NCI-H82 treated with DMSO at 0.1 percent for 48 hours (cell line): ENCODE results near the gene PACC1.
A peak's percentile ranks its signal among the peaks of the same experiment; 100 is the strongest.

Source experiments
- DNase-seq: peaks from one replicate; lab custom pipeline; 2025; ENCODE audit not compliant: unreplicated experiment; lab: John Stamatoyannopoulos, UW

Gene PACC1

DNA sequence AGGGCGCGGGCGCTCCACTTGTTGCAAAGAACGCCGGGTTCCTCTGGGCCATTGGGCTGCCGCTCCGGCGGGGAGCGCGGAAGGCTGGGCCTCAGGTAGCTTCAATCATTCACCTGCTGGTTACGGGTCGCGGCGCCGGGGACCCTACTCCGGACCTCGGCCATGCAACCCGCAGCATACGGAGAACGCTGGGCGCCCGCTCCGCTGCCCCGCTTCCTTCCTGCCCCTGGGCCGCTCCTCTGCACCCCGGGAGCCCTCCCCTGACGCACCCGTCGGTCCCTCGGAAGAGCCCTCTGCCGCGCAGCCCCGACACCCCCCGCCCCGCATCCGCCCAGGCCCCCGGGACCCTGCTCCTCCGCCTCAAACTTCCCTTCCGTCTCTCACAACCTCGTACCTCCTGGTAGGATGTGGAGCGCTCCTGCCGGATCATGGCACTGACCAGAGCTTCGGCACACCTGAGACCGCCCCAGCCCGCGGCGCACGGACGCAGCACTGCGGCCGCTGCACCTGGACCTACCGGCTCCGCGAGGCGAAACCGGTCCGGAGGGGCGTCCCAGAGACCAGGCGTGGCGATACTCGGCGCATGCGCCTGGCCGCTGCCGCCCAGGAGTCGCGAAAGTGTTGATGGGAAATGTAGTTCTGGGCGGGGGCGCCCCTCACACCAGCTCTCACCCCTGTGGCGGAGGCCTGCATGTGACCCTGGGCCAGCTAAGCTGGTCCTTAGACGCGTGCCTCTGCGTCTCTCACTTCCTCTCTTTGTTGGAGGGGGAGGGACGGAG, at the start of gene PACC1:
Gene PACC1 (minus strand): TSS at position 559 of the 779 bp plus-strand sequence. CDS start 129 bp downstream, at position 430.
- DNase-seq: peak; percentile 86

DNA sequence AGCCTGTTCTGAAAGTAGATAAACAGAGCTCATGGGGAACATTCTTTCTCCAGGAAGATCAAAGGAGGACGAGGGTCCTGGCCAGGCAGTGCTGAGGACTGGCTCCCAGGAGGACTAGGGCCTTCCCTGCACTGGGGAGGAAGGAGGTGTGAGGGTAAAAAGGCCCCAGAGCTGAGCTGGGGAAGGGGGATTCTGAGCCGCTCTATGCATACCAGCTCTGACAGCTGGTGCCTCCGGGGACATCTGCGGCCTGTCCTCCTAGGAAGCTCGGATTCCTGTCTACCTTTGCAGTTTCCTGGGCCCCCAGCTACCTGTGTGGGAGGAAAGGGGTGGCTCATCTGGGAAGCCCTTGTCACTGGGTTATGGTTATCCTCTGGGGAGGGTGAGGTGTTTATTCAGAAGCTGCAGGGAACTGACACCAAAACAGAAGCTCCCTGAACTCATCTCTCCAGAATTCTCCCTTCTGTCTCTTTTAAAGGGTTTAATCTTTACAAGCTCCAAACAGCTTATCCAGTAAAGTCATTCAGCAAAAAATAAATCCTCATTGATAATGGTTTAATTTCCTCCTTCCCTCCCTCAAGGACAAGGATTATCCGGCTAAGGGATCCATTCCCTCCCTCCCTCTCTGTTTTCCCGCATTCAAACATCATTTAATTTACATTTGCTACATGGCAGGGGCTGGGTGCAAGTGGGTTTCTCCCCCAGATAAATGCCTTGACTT, 49.0 kb upstream of the PACC1 start:
- peak; percentile 86 for DNase-seq

DNA sequence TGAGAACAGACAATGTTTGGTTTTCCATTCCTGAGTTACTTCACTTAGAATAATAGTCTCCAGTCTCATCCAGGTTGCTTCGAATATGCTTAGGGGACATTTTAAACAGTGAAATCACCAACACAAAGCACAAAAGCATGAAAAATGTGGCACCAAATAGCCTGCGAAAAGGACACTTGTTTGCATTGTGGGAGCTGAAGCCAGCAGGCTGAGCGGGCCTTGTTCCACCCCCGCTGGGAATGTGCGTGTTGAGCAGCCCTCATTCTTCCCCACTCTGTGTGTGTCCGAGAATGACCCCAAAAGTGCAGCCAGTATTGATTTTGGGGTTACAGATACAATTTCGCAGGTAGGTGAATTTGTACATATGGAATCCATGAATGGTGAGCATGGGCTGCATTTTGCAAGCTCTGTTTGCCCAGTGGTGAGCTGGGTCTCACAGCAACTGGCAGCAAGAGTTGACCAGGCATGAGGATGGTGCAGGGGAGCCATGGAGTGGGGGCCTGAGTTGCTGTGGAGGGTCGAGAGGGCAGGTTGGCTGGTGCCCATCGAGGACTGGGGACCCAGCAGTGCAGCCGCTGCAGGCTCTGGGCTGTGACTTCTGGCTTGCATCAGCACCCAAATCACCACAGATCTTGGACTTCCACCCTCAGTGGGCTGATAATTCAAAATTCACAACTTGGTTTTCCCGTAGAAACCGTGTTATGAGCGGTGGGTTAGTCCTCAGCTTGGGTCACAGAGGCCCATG, 47.4 kb upstream of the PACC1 start:
- no peak for DNase-seq

DNA sequence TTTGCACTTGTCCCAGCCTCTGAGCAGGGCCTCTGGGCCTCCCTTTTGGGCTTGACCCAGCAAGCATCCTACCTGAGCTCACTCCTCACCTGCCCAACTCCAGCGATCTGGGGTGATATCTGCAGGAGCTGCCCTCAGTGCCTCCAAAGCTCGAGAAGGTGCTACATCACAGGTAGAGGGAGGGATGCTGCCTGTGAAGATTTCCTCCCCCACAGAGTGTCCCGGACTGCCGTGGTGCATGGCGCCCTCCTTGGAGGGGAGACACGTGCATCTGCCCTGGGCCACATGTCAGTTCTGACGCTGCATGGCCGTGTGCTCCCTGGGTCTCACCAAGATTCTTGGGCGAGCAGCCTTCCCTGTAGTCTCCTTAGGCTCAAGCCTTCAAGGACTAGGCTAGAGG, 45.7 kb upstream of the PACC1 start:
- no peak for DNase-seq

DNA sequence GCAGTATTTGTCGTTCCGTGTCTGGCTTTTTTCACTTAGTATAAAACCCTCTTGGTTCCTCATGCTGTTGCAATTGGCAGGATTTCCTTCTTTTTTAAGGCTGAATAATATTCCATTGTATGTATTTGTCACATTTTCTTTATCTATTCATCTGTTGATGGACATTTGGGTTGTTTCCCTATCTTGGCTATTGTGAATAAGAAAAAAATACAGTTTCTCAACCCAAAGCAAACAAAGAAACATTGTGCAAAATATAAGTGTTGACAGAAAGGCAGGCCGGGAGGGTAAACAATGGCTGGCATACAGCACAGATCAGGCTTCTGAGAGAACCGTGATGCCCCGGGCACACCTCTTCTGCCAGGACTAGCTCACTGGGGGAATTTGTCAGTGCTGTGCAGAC, 45.0 kb upstream of the PACC1 start:
- no peak for DNase-seq

DNA sequence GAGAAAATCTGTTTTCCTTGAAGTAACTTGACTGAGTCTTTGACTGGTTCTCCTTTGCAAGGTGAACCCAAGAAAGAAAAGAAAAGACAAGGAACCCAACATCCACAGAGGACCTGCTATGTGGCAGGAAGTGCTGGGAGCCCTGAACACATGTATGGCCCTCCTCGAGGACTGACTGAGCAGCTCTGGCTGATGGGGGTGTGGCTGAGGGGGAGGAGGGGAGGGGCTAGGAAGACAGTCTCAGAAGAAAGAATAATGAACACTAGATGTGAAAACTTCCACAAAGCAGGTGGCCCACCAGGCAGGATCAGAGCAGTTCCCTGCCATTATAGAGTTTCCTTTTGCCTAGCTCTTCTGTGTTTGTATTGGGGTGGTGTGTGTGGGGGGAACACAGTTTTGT, 44.1 kb upstream of the PACC1 start:
- no peak for DNase-seq

DNA sequence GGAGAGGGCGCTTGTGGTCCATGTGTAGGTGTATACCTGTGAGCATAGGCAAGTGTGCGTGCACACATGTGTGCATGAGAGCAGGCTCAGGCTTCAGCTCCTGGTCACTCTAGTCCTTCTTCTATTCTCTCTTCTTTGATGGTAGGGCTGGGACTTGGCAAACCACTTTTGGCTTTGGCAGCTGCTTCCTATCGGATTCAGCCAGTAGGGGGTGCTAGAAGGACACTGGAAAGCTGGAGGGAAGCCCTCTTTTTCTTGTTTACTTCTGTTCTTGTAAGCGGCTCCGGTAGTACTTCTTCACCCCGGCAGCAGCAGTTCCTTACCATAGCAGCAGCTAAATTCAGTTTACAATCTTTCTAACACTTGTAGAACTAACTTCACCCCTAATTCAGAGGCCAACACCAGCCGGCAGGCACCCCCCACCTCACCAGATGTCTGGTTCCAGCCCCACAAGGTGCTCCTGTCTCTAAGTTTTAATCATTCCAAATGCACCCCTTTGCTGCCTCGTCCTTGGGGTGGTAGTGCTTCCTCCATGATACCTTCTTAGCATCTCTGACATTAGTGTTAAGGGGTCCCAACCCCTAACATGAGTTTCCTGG, 43.2 kb upstream of the PACC1 start:
- peak; percentile 73 for DNase-seq

DNA sequence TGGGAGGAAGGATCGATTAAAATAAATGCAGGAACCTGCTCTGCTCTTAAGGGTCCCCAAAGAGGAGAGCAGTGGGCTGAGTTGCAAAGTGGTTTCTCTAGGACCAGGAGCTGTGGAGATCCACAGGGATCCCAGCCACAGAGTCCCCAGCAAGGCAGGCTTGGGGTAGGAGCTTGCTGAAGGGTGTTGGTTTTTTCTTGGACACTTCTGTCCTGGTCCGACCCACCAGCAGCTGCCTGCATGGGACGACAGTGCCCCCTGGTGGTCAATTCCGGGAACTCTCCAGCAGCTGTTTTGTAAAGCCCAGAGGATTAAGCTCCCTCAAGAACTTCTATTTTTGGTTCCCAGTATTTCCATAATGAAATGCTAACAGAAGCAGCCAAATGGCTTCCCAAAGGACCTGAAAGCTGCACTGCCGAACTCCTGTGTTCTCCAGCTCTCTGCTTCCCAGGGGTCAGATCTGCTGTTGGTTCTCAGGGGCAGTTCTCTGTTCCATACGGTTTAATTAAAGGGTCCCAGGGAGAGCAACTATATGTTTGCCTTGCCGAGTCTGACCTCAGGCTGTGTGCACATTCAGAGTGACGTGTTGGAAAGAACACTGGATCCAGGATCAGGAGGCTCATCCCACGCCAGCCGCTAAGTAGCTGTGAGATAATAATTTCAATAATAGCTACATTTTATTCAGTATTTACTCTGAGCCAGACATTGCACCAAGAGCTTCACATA, 41.3 kb upstream of the PACC1 start:
- peak; percentile 75 for DNase-seq

DNA sequence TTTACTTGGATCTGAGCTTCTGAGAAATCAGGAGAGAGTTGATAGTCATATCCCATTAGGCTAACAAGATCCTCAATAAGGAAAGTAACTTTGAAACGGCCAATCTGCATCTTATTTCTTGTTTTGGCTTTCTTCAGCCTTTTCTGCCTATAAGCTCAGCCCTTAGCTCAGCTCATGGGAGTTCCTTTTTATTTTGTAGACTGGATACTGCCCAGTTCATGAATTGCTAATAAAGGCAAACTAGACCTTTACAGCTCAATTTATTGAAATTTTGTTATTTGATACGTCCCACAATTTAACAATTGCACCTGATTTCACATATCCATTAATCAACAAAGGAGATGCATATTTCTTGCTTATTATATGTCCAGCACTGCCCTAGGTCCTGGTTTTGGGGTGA, 40.7 kb upstream of the PACC1 start:
- no peak for DNase-seq

DNA sequence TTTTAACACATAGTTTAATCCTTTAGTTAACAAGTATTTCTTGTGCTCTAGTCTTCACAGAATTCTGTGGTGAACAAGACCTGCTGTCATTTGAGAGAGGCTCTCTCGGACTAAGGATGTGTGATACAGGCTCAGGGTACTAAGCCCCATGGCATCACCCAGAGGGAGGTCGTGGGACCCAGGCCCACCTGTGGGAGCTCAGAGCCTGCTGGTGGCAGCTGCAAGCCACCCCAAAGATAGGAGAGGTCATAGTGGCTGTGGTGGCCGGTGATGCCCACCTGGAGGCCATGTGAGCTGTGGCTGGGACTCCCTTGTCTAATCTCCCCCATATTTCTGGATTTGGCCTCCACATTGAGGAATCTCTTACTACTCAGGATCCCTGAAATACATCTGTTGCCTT, 40.1 kb upstream of the PACC1 start:
- DNase-seq: no peak

DNA sequence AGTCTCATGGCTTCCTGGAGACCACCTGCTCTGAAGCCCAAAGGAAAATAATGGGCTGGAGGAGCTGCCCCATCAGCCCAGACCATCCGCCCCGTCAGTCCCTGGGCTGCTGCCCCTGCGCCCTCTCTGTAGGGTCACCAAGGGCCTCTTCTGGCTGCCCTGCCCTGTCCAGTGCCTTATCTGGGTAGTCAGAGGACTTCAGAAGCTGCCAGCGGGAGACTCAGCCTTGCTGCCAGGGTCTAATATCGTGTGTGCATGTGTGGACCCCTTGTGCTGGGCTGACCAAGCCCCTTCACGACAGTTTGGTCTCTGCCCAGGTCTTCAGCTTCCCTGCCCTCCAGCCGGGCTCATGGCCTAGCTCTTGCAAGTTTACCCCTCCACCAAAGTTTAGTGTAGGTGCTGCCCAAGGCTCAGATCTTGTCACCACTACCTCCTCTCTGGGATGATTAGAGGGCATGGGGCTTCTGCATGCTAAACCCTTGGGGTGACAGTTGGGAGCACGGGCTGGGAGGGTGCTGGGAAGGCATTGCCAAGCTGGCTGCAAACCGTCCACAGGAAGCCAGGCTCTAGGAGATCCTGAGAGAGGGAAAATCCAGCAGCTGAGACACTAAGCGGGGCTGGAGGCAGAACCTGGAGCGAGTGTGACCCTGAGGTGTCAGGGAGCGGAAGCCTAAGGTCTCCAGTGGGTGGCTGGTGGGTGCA, 38.6 kb upstream of the PACC1 start:
- no peak for DNase-seq

DNA sequence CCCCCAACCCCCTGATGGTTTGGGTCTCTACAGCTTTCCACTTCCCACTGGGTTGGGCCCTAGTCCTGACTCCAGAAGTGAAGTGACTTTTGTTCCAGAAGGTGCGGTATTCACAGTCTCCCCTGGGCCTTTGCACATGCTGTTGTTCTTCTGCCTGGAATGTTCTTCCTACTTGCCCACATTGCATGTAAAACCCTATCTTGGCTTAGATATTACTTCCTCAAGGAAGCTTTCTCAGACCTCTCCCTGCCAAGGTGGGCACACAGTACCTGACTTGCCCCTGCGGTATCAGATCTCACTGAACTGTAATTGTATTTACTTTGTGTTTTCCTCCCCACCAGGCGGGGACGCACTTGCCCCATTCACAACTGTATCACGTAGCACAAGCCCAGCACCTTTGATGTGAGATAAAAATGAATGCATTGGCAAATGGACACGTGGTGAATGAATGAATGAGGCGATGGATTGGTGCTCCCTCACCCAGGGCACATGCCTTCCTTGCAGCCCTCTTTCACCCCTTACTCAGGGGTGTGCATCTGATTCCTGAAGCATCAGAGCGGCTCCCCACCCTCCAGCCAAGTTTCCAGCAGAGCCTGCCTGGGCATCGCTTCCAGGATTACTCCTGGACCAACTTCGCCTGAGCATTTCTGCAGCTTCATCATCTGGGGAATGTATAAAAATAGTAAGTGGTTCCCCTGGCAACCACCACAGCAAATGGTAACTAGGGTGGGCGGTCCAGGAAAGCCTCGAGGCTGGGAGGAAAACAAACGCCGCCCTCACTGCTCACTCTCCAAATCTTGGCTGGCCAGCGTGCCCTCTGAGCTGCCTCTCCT, 37.9 kb upstream of the PACC1 start:
- DNase-seq: no peak

DNA sequence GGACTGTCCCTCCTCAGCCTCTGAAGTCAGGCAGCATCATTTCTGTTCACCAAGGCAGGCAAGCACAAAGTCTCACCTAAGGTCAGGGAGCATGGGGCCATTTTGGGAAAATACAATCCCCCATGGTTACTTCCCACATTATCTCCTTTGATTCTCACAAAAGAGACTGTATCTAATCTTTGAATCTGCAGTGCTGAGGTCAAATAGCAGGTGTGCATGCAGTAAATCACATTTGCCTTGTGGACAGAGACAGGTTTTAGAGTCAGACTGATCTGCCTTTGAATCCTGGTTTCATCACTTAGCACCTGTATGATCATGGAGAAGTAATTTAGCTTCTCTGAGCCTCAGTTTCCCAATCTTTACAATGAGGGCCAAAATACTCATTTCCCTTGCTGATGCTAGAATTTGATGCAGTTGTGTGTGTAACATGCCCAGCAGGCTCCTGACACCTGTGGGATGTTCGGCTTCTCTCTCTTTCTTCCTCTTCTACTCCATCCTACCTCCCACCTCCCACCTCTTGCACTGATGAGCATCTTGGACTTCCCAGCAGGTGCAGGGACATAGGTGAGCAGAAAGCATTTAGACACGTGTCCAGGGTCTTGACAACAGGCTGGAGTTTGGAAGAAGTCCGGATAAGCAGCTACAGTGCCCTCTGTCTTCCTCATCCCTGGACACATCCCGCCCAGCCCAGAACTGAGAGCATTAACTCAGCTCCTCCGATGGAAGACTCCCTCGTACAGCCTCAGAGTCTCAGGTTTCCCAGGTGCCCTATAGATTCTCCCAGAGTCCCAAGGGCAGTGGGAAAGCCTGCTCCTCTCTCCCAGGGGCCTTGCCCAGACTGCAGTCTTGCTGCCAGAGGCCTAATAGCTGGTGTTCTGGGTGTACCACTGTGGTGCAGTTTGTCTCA, 37.0 kb upstream of the PACC1 start:
- DNase-seq: no peak

DNA sequence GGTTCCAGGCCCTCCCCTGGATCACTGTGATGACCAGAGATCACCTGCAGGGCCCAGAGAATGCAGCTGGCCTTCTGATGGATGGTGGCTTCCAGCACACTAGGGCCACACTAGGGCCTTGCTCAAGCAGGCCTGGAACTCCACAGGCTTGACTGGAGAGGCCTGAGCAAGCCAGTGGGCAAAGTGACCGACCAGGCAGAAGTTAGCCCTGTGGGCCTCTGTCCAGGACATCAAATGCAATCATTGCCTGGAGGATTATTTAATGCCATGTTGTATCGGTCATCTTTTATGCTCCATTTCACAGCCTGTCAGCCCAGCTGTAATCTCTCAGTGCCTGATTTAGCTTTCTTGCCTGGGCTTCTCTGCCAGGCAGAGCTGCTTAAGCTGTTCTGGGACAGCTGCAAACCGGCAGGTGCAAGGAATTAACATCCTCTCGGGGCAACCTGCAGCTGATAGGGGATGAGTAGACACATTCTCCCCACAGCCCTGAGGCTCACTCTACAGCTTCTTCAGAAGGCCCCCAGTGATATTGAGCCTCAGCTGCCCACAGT, 35.7 kb upstream of the PACC1 start:
- peak; percentile 44 for DNase-seq

DNA sequence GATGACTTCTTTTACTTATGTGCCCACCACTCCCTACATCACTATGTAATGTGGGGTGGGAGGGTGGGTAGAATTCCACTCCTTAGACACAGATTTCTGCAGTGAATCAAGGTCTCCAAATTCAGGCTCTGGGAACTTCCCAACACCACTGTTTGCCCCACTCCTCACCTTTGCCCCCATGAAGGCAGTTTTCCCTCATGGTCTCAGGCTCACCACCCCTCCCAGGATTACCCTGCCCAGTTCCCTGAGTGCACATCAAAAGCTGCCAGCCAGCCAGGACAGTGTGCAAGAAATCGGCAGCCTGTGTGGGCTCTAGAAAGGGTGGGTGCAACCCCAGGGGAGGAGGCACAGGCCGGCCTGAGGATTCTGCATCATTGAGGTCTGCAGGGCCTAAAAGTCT, 32.8 kb upstream of the PACC1 start:
- no peak for DNase-seq

DNA sequence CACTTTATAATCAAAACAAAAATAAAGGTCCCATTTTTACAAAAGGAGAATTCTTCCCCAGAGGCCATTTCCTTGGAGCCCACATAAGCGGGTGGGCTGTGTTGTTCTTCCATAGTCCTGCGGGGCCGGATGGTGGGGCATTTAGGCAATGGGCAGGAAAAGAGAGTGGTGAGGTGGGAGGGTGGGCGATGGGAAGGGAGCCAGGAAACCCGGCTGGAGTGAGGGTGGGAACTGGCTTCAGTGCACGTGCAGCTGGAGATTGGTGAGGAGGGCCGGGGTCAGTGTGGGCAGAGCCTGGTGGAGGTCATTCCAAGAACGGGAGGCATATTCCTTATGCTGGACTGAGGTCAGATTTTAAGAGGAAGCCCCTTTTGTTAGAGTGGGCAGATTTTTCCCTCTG, 31.6 kb upstream of the PACC1 start:
- no peak for DNase-seq

DNA sequence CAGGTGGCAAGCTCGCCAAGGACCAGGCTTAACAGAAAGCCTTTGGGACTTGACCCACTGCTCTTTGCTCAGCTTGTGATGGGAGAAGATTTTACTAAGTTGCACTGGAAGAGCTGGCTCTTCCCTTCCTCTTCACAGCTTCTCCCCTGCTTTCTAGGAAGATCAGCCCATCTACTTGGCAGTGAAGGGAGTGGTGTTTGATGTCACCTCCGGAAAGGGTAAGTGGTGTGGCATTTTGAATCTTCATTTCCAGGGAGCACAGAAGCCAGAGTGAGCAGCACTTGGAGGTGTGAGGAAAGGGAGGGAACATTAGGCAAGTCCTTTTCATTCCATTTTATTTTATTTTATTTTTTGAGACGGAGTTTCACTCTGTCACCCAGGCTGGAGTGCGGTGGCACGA, 27.7 kb upstream of the PACC1 start:
- no peak for DNase-seq

DNA sequence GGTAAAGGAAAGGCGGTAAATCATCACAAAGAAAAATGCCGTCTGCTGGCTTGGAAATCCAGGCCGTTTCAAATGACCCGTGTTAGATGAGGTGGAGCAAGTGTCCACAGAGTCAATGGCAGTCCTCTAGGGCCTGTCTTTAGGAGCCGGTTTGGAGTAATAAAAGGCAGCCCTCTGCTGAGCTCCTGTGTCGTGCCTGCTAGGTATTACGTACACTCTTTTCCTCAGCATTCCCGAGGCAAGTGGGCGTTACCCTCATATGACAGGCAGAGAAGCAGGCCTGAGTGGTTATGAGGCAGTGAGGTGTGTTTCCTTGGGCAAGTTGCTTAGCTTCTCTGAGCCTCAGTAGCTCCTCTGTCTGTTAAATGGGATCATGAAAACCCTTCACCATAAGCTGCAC, 25.7 kb upstream of the PACC1 start:
- no peak for DNase-seq
